ENCODE measurements around the gene SH3RF3. TPM values are rescaled to one million over a fixed set of nuclear protein-coding genes. Genes with fewer than 3 reads are reported as not detected.
"Not testable (repeated sequence)": the region's sequence is repeated elsewhere in the genome, so short reads cannot be mapped to it uniquely, and the experiment has no call there.

SH3RF3 gene
- polyA plus RNA-seq, 1 of the 3 experiments (the other 2 are of a cell fraction) = 1.9 TPM

DNA sequence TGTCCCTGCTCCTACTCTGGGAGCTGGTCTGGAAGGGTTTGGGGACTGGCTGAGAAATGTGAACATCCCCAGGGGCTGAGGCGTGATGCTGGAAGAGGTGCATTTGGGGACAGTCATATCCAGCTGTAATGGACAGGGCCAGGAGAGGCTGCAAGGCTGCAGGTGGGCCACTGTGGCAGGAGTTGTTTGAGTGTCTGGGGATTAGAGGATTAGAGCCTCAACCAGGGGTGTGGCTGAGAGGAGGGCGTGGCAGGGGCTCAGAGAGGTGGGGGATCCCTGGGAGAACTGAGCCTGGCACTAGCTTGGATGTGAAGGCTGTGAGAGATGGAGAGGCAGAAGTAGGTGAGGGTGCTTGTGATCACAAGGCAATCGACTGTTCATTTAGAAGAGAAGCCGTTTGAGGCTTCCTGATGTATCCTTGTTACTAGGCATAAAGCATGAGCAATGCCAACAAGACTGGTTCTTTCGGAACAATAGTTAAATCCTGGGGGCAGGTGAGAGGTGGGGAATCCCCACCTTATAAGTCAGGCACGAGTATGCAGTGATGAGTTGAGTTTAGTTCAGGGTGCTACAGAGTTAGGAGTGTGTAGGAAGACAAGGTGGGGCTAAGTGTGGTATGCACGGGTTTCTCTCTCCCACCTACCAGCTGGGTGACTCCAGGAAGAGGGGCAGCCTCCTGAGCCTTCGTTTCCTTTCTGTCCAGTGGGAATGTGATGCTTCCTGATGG, 31.9 kb downstream of the SH3RF3 start:
- no peak overlapping the region for H3K4me3 ChIP-seq (ENCODE audit: low read depth in 2 of 2, low read length in 1 of 2)
- H3K9me2 ChIP-seq = no peaks in the 10 kb centered on the region
- no peak overlapping the region for H3K9ac ChIP-seq
- H3K27ac ChIP-seq (ENCODE audit: low read depth in 2 of 2, low read length in 1 of 2) = no peak overlapping the region
- no peaks in the 10 kb centered on the region for H3K27me3 ChIP-seq (ENCODE audit: insufficient read depth)
- H3K4me1 ChIP-seq (ENCODE audit: control insufficient read depth in 1 of 2, insufficient read depth in 2 of 2, low read depth in 1 of 2, low read length in 1 of 2) = peaks cover 18 to 23% of the 10 kb centered on the region in 2 experiments; a peak in 3 of 4 replicates
- H2AFZ ChIP-seq (ENCODE audit: low read depth) = no peak overlapping the region
- peaks cover 37% of the 10 kb centered on the region; the same call in 1 of the 2 replicates for H3K79me2 ChIP-seq (ENCODE audit: insufficient read depth)
- DNase-seq = no peak
- ChIA-PET CTCF (interaction anchor here (1.1 kb wide), 1 partner anchor 575 kb away, joined by 4 read pairs; no protein-coding TSS in a partner anchor), POLR2A (no interaction called here)
- TF ChIP-seq RAD21 (IDR thresholded peaks at IDR 0.05; ENCODE audit: low read length) = no peak
- WGBS (ENCODE audit: low lambda C conversion rate) = 79% methylated on average over 6 of the region's 8 CpGs
- no peaks in the 10 kb centered on the region for H3K36me3 ChIP-seq (replicated peaks in 1 of 2; ENCODE audit: control insufficient read depth in 1 of 2, insufficient read depth in 2 of 2, low read length in 1 of 2)
- peaks cover 26% of the 10 kb centered on the region for H3F3A ChIP-seq (replicated peaks; ENCODE audit: insufficient read depth)
- peaks cover 10% of the 10 kb centered on the region; the same call in 1 of the 2 replicates for H4K20me1 ChIP-seq (ENCODE audit: insufficient read depth)
- no peak overlapping the region for H3K4me2 ChIP-seq
- no peaks in the 10 kb centered on the region for H3K9me3 ChIP-seq

DNA sequence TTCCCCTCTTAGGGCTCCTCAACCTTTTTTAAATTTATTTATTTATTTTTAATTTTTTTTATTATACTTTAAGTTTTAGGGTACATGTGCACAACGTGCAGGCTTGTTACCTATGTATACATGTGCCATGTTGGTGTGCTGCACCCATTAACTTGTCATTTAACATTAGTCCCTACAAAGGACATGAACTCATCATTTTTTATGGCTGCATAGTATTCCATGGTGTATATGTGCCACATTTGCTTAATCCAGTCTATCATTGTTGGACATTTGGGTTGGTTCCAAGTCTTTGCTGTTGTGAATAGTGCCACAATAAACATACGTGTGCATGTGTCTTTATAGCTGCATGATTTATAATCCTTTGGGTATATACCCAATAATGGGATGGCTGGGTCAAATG, 33.4 kb downstream of the SH3RF3 start:
- H3K79me2 ChIP-seq (ENCODE audit: insufficient read depth) = peaks cover 37% of the 10 kb centered on the region; the same call in 1 of the 2 replicates
- H3K4me1 ChIP-seq (ENCODE audit: control insufficient read depth in 1 of 2, insufficient read depth in 2 of 2, low read depth in 1 of 2, low read length in 1 of 2) = peaks cover 17 to 30% of the 10 kb centered on the region in 2 experiments; a peak in 3 of 4 replicates
- H3K9ac ChIP-seq; H3K36me3 ChIP-seq (replicated peaks in 1 of 2; ENCODE audit: control insufficient read depth in 1 of 2, insufficient read depth in 2 of 2, low read length in 1 of 2); H3K9me3 ChIP-seq; H2AFZ ChIP-seq (ENCODE audit: low read depth); H3K27me3 ChIP-seq (ENCODE audit: insufficient read depth); CTCF ChIA-PET; H3K9me2 ChIP-seq; H3K4me2 ChIP-seq; H3K4me3 ChIP-seq (ENCODE audit: low read depth in 2 of 2, low read length in 1 of 2); H4K20me1 ChIP-seq (ENCODE audit: insufficient read depth); POLR2A ChIA-PET; DNase-seq: not testable (repeated sequence)
- WGBS (ENCODE audit: low lambda C conversion rate) = 81% methylated on average over 1 of the region's 2 CpGs
- peaks cover 36% of the 10 kb centered on the region for H3F3A ChIP-seq (replicated peaks; ENCODE audit: insufficient read depth)
- H3K27ac ChIP-seq (ENCODE audit: low read depth in 2 of 2, low read length in 1 of 2) = peak overlapping the region in 1 of 2 experiments; percentile 90; a peak in 1 of 4 replicates

DNA sequence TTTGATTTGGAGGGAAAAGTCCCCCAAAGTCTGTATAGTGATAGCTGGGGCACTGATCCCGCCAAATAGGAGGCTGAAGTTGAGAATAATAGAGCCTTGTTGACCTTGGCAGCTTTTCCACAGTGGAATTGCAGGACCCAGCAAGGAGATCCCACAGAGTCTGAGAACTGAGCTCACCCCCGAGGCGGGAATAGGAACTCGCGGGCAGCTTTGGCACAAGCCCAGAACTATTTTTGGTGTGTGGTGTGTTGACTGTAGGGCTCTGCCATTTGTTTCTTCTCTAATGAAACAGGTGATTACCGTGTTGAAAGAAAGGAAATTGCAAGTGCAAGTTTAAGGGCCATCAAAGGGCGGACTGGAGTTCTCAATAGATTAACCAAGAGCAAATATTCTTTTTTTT, 34.0 kb downstream of the SH3RF3 start:
- H3K4me2 ChIP-seq = no peak overlapping the region
- 70% methylated on average over 7 of the region's 7 CpGs for WGBS (ENCODE audit: low lambda C conversion rate)
- peaks cover 17 to 30% of the 10 kb centered on the region in 2 experiments; a peak in 3 of 4 replicates for H3K4me1 ChIP-seq (ENCODE audit: control insufficient read depth in 1 of 2, insufficient read depth in 2 of 2, low read depth in 1 of 2, low read length in 1 of 2)
- H3K27ac ChIP-seq (ENCODE audit: low read depth in 2 of 2, low read length in 1 of 2) = peak overlapping the region; percentile 43 to 90; a peak in 2 of 4 replicates
- TF ChIP-seq MEF2A (IDR thresholded peaks at IDR 0.05; ENCODE audit: borderline replicate concordance, low read depth) = peak; percentile 66; the same call in 1 of the 2 replicates
- TF ChIP-seq POLR2AphosphoS5 (IDR thresholded peaks at IDR 0.05; ENCODE audit: low read depth, low read length) = no peak
- TF ChIP-seq TEAD4 (IDR thresholded peaks at IDR 0.05; ENCODE audit: borderline replicate concordance, insufficient read depth) = 0 out of 2 replicates have a peak, but pooled peaks have one; percentile 23
- TF ChIP-seq, protein P1, sequence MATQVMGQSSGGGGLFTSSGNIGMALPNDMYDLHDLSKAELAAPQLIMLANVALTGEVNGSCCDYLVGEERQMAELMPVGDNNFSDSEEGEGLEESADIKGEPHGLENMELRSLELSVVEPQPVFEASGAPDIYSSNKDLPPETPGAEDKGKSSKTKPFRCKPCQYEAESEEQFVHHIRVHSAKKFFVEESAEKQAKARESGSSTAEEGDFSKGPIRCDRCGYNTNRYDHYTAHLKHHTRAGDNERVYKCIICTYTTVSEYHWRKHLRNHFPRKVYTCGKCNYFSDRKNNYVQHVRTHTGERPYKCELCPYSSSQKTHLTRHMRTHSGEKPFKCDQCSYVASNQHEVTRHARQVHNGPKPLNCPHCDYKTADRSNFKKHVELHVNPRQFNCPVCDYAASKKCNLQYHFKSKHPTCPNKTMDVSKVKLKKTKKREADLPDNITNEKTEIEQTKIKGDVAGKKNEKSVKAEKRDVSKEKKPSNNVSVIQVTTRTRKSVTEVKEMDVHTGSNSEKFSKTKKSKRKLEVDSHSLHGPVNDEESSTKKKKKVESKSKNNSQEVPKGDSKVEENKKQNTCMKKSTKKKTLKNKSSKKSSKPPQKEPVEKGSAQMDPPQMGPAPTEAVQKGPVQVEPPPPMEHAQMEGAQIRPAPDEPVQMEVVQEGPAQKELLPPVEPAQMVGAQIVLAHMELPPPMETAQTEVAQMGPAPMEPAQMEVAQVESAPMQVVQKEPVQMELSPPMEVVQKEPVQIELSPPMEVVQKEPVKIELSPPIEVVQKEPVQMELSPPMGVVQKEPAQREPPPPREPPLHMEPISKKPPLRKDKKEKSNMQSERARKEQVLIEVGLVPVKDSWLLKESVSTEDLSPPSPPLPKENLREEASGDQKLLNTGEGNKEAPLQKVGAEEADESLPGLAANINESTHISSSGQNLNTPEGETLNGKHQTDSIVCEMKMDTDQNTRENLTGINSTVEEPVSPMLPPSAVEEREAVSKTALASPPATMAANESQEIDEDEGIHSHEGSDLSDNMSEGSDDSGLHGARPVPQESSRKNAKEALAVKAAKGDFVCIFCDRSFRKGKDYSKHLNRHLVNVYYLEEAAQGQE (IDR thresholded peaks at IDR 0.05; ENCODE audit: low read depth, low read length) = no peak
- no peak for TF ChIP-seq ELF1 (IDR thresholded peaks at IDR 0.05)
- TF ChIP-seq, protein P2, sequence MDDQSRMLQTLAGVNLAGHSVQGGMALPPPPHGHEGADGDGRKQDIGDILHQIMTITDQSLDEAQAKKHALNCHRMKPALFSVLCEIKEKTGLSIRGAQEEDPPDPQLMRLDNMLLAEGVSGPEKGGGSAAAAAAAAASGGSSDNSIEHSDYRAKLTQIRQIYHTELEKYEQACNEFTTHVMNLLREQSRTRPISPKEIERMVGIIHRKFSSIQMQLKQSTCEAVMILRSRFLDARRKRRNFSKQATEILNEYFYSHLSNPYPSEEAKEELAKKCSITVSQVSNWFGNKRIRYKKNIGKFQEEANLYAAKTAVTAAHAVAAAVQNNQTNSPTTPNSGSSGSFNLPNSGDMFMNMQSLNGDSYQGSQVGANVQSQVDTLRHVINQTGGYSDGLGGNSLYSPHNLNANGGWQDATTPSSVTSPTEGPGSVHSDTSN (IDR thresholded peaks at IDR 0.05) = peak; percentile 5; the same call in 1 of the 2 replicates
- peak; percentile 67; the same call in 1 of the 2 replicates for TF ChIP-seq NFIC (IDR thresholded peaks at IDR 0.05; ENCODE audit: borderline replicate concordance)
- TF ChIP-seq, protein P3, sequence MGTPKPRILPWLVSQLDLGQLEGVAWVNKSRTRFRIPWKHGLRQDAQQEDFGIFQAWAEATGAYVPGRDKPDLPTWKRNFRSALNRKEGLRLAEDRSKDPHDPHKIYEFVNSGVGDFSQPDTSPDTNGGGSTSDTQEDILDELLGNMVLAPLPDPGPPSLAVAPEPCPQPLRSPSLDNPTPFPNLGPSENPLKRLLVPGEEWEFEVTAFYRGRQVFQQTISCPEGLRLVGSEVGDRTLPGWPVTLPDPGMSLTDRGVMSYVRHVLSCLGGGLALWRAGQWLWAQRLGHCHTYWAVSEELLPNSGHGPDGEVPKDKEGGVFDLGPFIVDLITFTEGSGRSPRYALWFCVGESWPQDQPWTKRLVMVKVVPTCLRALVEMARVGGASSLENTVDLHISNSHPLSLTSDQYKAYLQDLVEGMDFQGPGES (IDR thresholded peaks at IDR 0.05; ENCODE audit: low read depth, low read length) = no peak
- TF ChIP-seq CHD2 (IDR thresholded peaks at IDR 0.05; ENCODE audit: low read length, partially characterized antibody) = no peak
- no peak for TF ChIP-seq GATA2 (CRISPR knock-in tag; IDR thresholded peaks at IDR 0.05)
- TF ChIP-seq, protein P4, sequence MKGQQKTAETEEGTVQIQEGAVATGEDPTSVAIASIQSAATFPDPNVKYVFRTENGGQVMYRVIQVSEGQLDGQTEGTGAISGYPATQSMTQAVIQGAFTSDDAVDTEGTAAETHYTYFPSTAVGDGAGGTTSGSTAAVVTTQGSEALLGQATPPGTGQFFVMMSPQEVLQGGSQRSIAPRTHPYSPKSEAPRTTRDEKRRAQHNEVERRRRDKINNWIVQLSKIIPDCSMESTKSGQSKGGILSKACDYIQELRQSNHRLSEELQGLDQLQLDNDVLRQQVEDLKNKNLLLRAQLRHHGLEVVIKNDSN (IDR thresholded peaks at IDR 0.05; ENCODE audit: borderline replicate concordance, low read depth) = no peak
- no peak for TF ChIP-seq EZH2phosphoT487 (IDR thresholded peaks at IDR 0.05; ENCODE audit: borderline replicate concordance, low read depth)
- peak; percentile 21; the same call in 1 of the 2 replicates for TF ChIP-seq TCF12 (IDR thresholded peaks at IDR 0.05)
- DNase-seq = no peak
- peaks cover 37% of the 10 kb centered on the region for H3K79me2 ChIP-seq (ENCODE audit: insufficient read depth)
- peaks cover 6% of the 10 kb centered on the region; the same call in 1 of the 2 replicates for H4K20me1 ChIP-seq (ENCODE audit: insufficient read depth)
- no peak overlapping the region for H3K4me3 ChIP-seq (ENCODE audit: low read depth in 2 of 2, low read length in 1 of 2)
- no peaks in the 10 kb centered on the region for H3K9me3 ChIP-seq
- POLR2A ChIA-PET = no interaction called here
- no peaks in the 10 kb centered on the region for H3K27me3 ChIP-seq (ENCODE audit: insufficient read depth)
- H3F3A ChIP-seq (replicated peaks; ENCODE audit: insufficient read depth) = peaks cover 36% of the 10 kb centered on the region
- H3K36me3 ChIP-seq (replicated peaks in 1 of 2; ENCODE audit: control insufficient read depth in 1 of 2, insufficient read depth in 2 of 2, low read length in 1 of 2) = no peaks in the 10 kb centered on the region
- no peaks in the 10 kb centered on the region for H3K9me2 ChIP-seq
- no peak overlapping the region for H2AFZ ChIP-seq (ENCODE audit: low read depth)
- H3K9ac ChIP-seq = no peak overlapping the region
- CTCF ChIA-PET = interaction anchor here (1.2 kb wide), 1 partner anchor 9 kb away, joined by 5 read pairs; no protein-coding TSS in a partner anchor

All from SK-N-SH (cell line).